GM12878 (cell line): ENCODE data around the gene TCF15. TPM values are rescaled to one million over a fixed set of nuclear protein-coding genes. Genes with fewer than 3 reads are reported as not detected.

Experiments used
- ATAC-seq: fragments of 200-7000 bp; cut with Tn5 transposase; 3 replicates; pipeline ENCODE4 v1.9.1; 2020; ENCODE audit warnings: mild to moderate bottlenecking, moderate library complexity
- BruUV-seq: library from RNA; stranded (reverse); fragments of 400-500 nt; replicated peaks from 2 replicates; lab custom pipeline; 2021; lab: Mats Ljungman, UMichigan
- CTCF ChIA-PET: fragments of 300-600 bp; sonication (Branson Sonifier 250); formaldehyde crosslinking; extraction: SDS; loops from one replicate; lab custom pipeline; 2021; ENCODE audit warnings: inconsistent platforms; lab: Yijun Ruan, JAX
- POLR2A ChIA-PET: fragments of 350-600 bp; formaldehyde crosslinking; extraction: SDS; loops from one replicate; lab custom pipeline; 2021; ENCODE audit warnings: inconsistent platforms; lab: Charles Lee
- RAD21 ChIA-PET: fragments of 300-600 bp; sonication (Branson Sonifier 250); formaldehyde crosslinking; loops from one replicate; lab custom pipeline; 2023; ENCODE audit warnings: antibody characterized with exemption; ENCODE audit not compliant: unreplicated experiment; lab: Charles Lee
- SMC1A ChIA-PET: fragments of 300-600 bp; sonication (Branson Sonifier 250); formaldehyde crosslinking; loops from one replicate; lab custom pipeline; 2023; ENCODE audit not compliant: unreplicated experiment, uncharacterized antibody; lab: Charles Lee
- DNase-seq: peaks from one replicate; pipeline ENCODE4 v3.0.0-alpha.2; 2011; ENCODE audit warnings: low read depth, low spot score
- FAIRE-seq: peaks from 3 replicates; lab custom pipeline; 2011; peaks lifted over from hg19 to GRCh38; lab: Jason Lieb, UNC
- H2AFZ ChIP-seq: 2 replicates; pipeline ENCODE4 v1.6.0; 2011; ENCODE audit warnings: low read depth, low read length, control low read depth; ENCODE audit not compliant: control insufficient read depth
- H3K27ac ChIP-seq: 2 replicates; pipeline ENCODE4 v1.5.1; 2011; ENCODE audit warnings: control low read depth; ENCODE audit not compliant: control insufficient read depth, insufficient read depth
- H3K27me3 ChIP-seq, 2 experiments: replicated peaks in 1 of 2; 2 replicates each; pipeline versions ENCODE4 v1.6.0 to v1.6.1; 2011; ENCODE audit warnings: low read length in 1 of 2; ENCODE audit not compliant: control insufficient read depth in 2 of 2, insufficient read depth in 2 of 2
- H3K36me3 ChIP-seq, 2 experiments: 2 replicates each; pipeline ENCODE4 v1.5.1; 2011; ENCODE audit warnings: low read length in 1 of 2; ENCODE audit not compliant: control insufficient read depth in 2 of 2, insufficient read depth in 2 of 2
- H3K4me1 ChIP-seq: 2 replicates; pipeline ENCODE4 v1.6.1; 2011; ENCODE audit warnings: mild to moderate bottlenecking, low read length, moderate library complexity, mixed read lengths; ENCODE audit not compliant: control insufficient read depth, insufficient read depth
- H3K4me2 ChIP-seq: 2 replicates; pipeline ENCODE4 v1.6.0; 2011; ENCODE audit warnings: control low read depth; ENCODE audit not compliant: control insufficient read depth, insufficient read depth
- H3K4me3 ChIP-seq: fragments of 200-600 bp; sonication (generic); 2 replicates; pipeline ENCODE4 v1.5.1; 2016
- H3K79me2 ChIP-seq: 2 replicates; pipeline ENCODE4 v1.6.0; 2011; ENCODE audit warnings: low read length; ENCODE audit not compliant: control insufficient read depth, insufficient read depth
- H3K9ac ChIP-seq: 2 replicates; pipeline ENCODE4 v1.8.0; 2011; ENCODE audit warnings: low read length, control low read depth, mixed read lengths; ENCODE audit not compliant: control insufficient read depth, insufficient read depth
- H3K9me3 ChIP-seq: replicated peaks from 3 replicates; pipeline ENCODE4 v1.5.1; 2011; ENCODE audit warnings: mild to moderate bottlenecking, low read length; ENCODE audit not compliant: control insufficient read depth, insufficient read depth
- H4K20me1 ChIP-seq: 2 replicates; pipeline ENCODE4 v1.6.0; 2011; ENCODE audit not compliant: control insufficient read depth, insufficient read depth
- BACH1 ChIP-seq: fragments of 450-650 bp; IDR thresholded peaks from 2 replicates; pipeline ENCODE4 v1.6.1; 2017; ENCODE audit warnings: mild to moderate bottlenecking, borderline replicate concordance
- CEBPB ChIP-seq, 2 experiments: fragments of 150-350 bp in 1 of 2; IDR thresholded peaks; 2 replicates each; pipeline ENCODE4 v1.6.1; 2012 to 2014; ENCODE audit warnings: low read depth in 2 of 2, low read length in 2 of 2, borderline replicate concordance in 1 of 2, inconsistent platforms in 1 of 2
- HDAC6 ChIP-seq: fragments of 200-600 bp; sonication (generic); IDR thresholded peaks from one replicate; pipeline ENCODE4 v1.8.0; 2017; ENCODE audit warnings: antibody characterized with exemption; ENCODE audit not compliant: unreplicated experiment
- IKZF1 ChIP-seq: fragments of 450-650 bp; conservative IDR thresholded peaks from 2 replicates; pipeline ENCODE4 v1.6.1; 2017; ENCODE audit warnings: antibody characterized with exemption, mild to moderate bottlenecking
- MAX ChIP-seq: IDR thresholded peaks from 2 replicates; pipeline ENCODE4 v1.6.1; 2012; ENCODE audit warnings: low read depth, low read length, improper control_type of control experiment
- NR2C1 ChIP-seq: fragments of 450-650 bp; IDR thresholded peaks from 2 replicates; pipeline ENCODE4 v1.6.1; 2017; ENCODE audit warnings: antibody characterized with exemption, mild to moderate bottlenecking, moderate library complexity
- POLR2AphosphoS2 ChIP-seq: IDR thresholded peaks from 2 replicates; pipeline ENCODE4 v1.6.1; 2011; ENCODE audit warnings: low read depth, mild to moderate bottlenecking, low read length, improper control_type of control experiment, moderate library complexity
- POLR2AphosphoS5 ChIP-seq: IDR thresholded peaks from 2 replicates; pipeline ENCODE4 v1.6.1; 2011; ENCODE audit warnings: mild to moderate bottlenecking, low read length, inconsistent platforms
- RCOR1 ChIP-seq: conservative IDR thresholded peaks from 2 replicates; pipeline ENCODE4 v1.6.1; 2012; ENCODE audit warnings: low read depth, low read length, improper control_type of control experiment
- RFX5 ChIP-seq: IDR thresholded peaks from 2 replicates; pipeline ENCODE4 v1.6.1; 2011; ENCODE audit warnings: low read depth, low read length, improper control_type of control experiment
- SIX5 ChIP-seq: IDR thresholded peaks from 2 replicates; pipeline ENCODE4 v1.6.1; 2011; ENCODE audit warnings: mild to moderate bottlenecking, low read depth, low read length, moderate library complexity; ENCODE audit not compliant: severe bottlenecking
- SUPT20H ChIP-seq: IDR thresholded peaks from 2 replicates; pipeline ENCODE4 v1.6.1; 2011; ENCODE audit warnings: low read depth, mild to moderate bottlenecking, low read length, moderate library complexity, borderline replicate concordance; ENCODE audit not compliant: control insufficient read depth
- SUZ12 ChIP-seq: fragments of 200-600 bp; sonication (generic); IDR thresholded peaks from one replicate; pipeline ENCODE4 v1.6.1; 2018; ENCODE audit warnings: antibody characterized with exemption, mild to moderate bottlenecking; ENCODE audit not compliant: unreplicated experiment
- TAF1 ChIP-seq: IDR thresholded peaks from 2 replicates; pipeline ENCODE4 v1.6.1; 2011; ENCODE audit warnings: mild to moderate bottlenecking, low read depth, low read length, borderline replicate concordance
- TCF12 ChIP-seq: IDR thresholded peaks from 2 replicates; pipeline ENCODE4 v1.6.1; 2011; ENCODE audit warnings: low read depth, mild to moderate bottlenecking, low read length
- TCF7 ChIP-seq: IDR thresholded peaks from 2 replicates; pipeline ENCODE4 v1.6.1; 2014; ENCODE audit warnings: antibody characterized with exemption, borderline replicate concordance
- YY1 ChIP-seq: IDR thresholded peaks from 2 replicates; pipeline ENCODE4 v1.6.1; 2011; ENCODE audit warnings: low read depth, mild to moderate bottlenecking, low read length
- WGBS: methylation state at CpG from one replicate; pipeline ENCODE4 v1.1.6; 2016; ENCODE audit warnings: low lambda C conversion rate; ENCODE audit not compliant: insufficient replicate concordance, insufficient coverage; ENCODE audit errors: missing lambda C conversion rate; 5-methylcytosine and 5-hydroxymethylcytosine counted together
- in situ Hi-C: fragments of 300-500 bp; cut with MboI; formaldehyde crosslinking; loops from 9 replicates; pipeline ENCODE4 v1.14.3; 2018; ENCODE audit warnings: mixed read lengths
- intact Hi-C: fragments of 100-400 bp; cut with micrococcal nuclease; formaldehyde crosslinking; loops from one replicate; pipeline ENCODE4 v1.14.2; 2022; ENCODE audit not compliant: unreplicated experiment
- polyA plus RNA-seq, 11 experiments: library from polyadenylated mRNA; depleted of rRNA in 4 of 11; unstranded in 6 of 11; stranded (reverse) in 5 of 11; fragments of >200 nt; fragmentation: Nextera tagmentation in 4 of 11; fragmentation: Illumina TruSeq in 1 of 11; extraction: Ambion mirVana in 4 of 11; extraction: Trizol in 1 of 11; gene quantifications; 1 replicate in 1 of 11; 2 replicates in 10 of 11; pipeline versions ENCODE4 v1.2.1 to v1.2.3, GENCODE V29; 2011 to 2016; ENCODE audit warnings: inconsistent platforms in 2 of 11, missing spikeins in 2 of 11, low read depth in 1 of 11
- total RNA-seq, 4 experiments: library from RNA; depleted of rRNA in 3 of 4; stranded (reverse); fragments of >200 nt in 3 of 4; fragmentation: Illumina TruSeq in 1 of 4; extraction: Trizol in 1 of 4; gene quantifications; 2 replicates each; pipeline versions ENCODE4 v1.2.1 to v1.2.3, GENCODE V29; 2013 to 2021
- TF ChIP-seq, protein P1 (sequence below): IDR thresholded peaks from 2 replicates; pipeline ENCODE4 v1.6.1; 2011; ENCODE audit warnings: borderline replicate concordance, low read depth, mild to moderate bottlenecking, moderate library complexity, mixed read lengths, low read length; ENCODE audit not compliant: insufficient read depth; ENCODE audit errors: extremely low read length
- TF ChIP-seq, protein P2 (sequence below): IDR thresholded peaks from 2 replicates; pipeline ENCODE4 v1.6.1; 2011; ENCODE audit warnings: mild to moderate bottlenecking, low read depth, low read length, moderate library complexity; ENCODE audit not compliant: insufficient replicate concordance

TCF15 gene
- total and polyA plus RNA-seq, 10 of the 15 experiments (the other 5 are each of a cell fraction or from before 2014, with no cell fraction given), result 0.08 TPM; not detected in 9

- H3K27ac ChIP-seq, result no peak overlapping the region
- no peaks in the 10 kb centered on the region for H3K79me2 ChIP-seq
- ATAC-seq (no peak), FAIRE-seq (no peak), DNase-seq (no peak)
- no peak overlapping the region for H2AFZ ChIP-seq
- H3K4me2 ChIP-seq, result no peak overlapping the region
- no peak overlapping the region for H3K4me3 ChIP-seq
- ChIA-PET SMC1A (interaction anchor here (0.7 kb wide), 2 partner anchors 24 to 77 kb away, joined by 3 read pairs; no protein-coding TSS in a partner anchor), RAD21 (interaction anchor here (1.0 kb wide), 1 partner anchor 76 kb away, joined by 5 read pairs; no protein-coding TSS in a partner anchor), POLR2A (no interaction called here), CTCF (interaction anchor here (0.5 to 8.4 kb wide), 4 partner anchors 9 to 170 kb away, joined by 3 to 46 read pairs (median 4); no protein-coding TSS in a partner anchor)
- H3K36me3 ChIP-seq, result no peaks in the 10 kb centered on the region
- BruUV-seq, result no TSS peak
- in situ Hi-C loops (no loop called here), intact Hi-C loops (no loop called here)
- no peaks in the 10 kb centered on the region for H3K4me1 ChIP-seq
- H4K20me1 ChIP-seq, result no peaks in the 10 kb centered on the region
- H3K9ac ChIP-seq, result no peak overlapping the region
- H3K9me3 ChIP-seq, result no peaks in the 10 kb centered on the region
- TF ChIP-seq, protein P1, sequence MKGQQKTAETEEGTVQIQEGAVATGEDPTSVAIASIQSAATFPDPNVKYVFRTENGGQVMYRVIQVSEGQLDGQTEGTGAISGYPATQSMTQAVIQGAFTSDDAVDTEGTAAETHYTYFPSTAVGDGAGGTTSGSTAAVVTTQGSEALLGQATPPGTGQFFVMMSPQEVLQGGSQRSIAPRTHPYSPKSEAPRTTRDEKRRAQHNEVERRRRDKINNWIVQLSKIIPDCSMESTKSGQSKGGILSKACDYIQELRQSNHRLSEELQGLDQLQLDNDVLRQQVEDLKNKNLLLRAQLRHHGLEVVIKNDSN, result no peak
- TF ChIP-seq NR2C1 (no peak), RFX5 (no peak), POLR2AphosphoS5 (no peak), YY1 (no peak), CEBPB (IDR thresholded peaks at IDR 0.05; ENCODE audit: borderline replicate concordance in 1 of 2, low read depth in 2 of 2, low read length in 2 of 2) (no peak), MAX (no peak), SUPT20H (no peak), SIX5 (no peak), RCOR1 (no peak), IKZF1 (no peak), TAF1 (no peak), HDAC6 (no peak), TCF7 (no peak), TCF12 (no peak), SUZ12 (no peak), POLR2AphosphoS2 (no peak), BACH1 (no peak)
- TF ChIP-seq, protein P2, sequence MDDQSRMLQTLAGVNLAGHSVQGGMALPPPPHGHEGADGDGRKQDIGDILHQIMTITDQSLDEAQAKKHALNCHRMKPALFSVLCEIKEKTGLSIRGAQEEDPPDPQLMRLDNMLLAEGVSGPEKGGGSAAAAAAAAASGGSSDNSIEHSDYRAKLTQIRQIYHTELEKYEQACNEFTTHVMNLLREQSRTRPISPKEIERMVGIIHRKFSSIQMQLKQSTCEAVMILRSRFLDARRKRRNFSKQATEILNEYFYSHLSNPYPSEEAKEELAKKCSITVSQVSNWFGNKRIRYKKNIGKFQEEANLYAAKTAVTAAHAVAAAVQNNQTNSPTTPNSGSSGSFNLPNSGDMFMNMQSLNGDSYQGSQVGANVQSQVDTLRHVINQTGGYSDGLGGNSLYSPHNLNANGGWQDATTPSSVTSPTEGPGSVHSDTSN, result no peak
- WGBS, result 37% methylated on average over 14 of the region's 14 CpGs
- peaks cover 0 to 9% of the 10 kb centered on the region in 2 experiments; a peak in 2 of 4 replicates for H3K27me3 ChIP-seq
These were observed 41.3 kb downstream of the TCF15 start for GRCh38 chr20:568673-569415.
